SJCRH30 (cell line): ENCODE data around the gene GCNT4. TPM values are rescaled to one million over a fixed set of nuclear protein-coding genes. Genes with fewer than 3 reads are reported as not detected.

Experiments
- DNase-seq, 2 experiments: peaks; one replicate each; pipeline ENCODE4 v3.0.0-alpha.2; 2015 to 2020
- H3K27ac ChIP-seq: fragments of 250-450 bp; sonication (Bioruptor Pico); 2 replicates; pipeline ENCODE4 v1.5.1; 2020; ENCODE audit warnings: mild to moderate bottlenecking, moderate library complexity
- H3K27me3 ChIP-seq: fragments of 250-450 bp; sonication (Bioruptor Pico); 2 replicates; pipeline ENCODE4 v1.5.1; 2020; ENCODE audit warnings: mild to moderate bottlenecking, moderate library complexity
- H3K36me3 ChIP-seq: fragments of 250-450 bp; sonication (Bioruptor Pico); 2 replicates; pipeline ENCODE4 v1.5.1; 2020; ENCODE audit warnings: mild to moderate bottlenecking, moderate library complexity
- H3K4me1 ChIP-seq: fragments of 250-450 bp; sonication (Bioruptor Pico); 2 replicates; pipeline ENCODE4 v1.5.1; 2020; ENCODE audit warnings: mild to moderate bottlenecking, moderate library complexity
- H3K4me3 ChIP-seq: fragments of 250-450 bp; sonication (Bioruptor Pico); 2 replicates; pipeline ENCODE4 v1.5.1; 2020; ENCODE audit warnings: mild to moderate bottlenecking, moderate library complexity
- H3K9me3 ChIP-seq: fragments of 250-450 bp; sonication (Bioruptor Pico); replicated peaks from 2 replicates; pipeline ENCODE4 v1.5.1; 2020; ENCODE audit warnings: mild to moderate bottlenecking, moderate library complexity
- total RNA-seq: library from RNA; depleted of rRNA; stranded (reverse); fragments of >200 nt; shearing (Covaris generic); gene quantifications from 2 replicates; pipeline ENCODE4 v1.2.3, GENCODE V29; 2014; rRNA removed

Gene GCNT4
- total RNA-seq, 1 experiment from 2014 or later: 0.02 TPM

DNA sequence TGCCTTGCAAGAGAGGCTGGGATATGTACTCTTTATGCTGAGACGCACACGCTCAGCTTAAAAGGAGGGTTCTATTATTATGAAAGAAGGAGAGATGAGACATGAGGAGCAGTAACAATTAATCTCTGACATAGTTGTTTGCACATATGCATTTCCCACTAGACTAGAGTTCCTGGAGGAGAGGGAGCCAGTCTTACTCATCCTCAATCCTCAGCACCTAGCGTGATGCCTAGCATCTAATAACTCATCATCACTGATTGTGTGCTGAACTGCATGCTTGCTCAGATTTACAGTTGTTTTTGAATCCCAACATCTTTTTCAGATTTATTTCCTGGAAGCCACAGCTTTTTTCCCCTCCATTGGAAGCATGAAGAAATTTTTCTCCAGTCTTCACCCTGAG, 35.5 kb downstream of the GCNT4 start:
- Histone ChIP-seq H3K36me3 (no peaks in the 10 kb centered on the region), H3K9me3 (no peaks in the 10 kb centered on the region), H3K4me1 (no peaks in the 10 kb centered on the region; the same call in 1 of the 2 replicates), H3K4me3 (no peak overlapping the region), H3K27ac (no peak overlapping the region), H3K27me3 (no peaks in the 10 kb centered on the region)
- DNase-seq: no peak

GRCh38 chr5:75012748-75013147, 39.6 kb downstream of the GCNT4 start:
- no peak for DNase-seq
- H3K27me3 ChIP-seq: no peaks in the 10 kb centered on the region
- H3K9me3 ChIP-seq: no peaks in the 10 kb centered on the region
- no peaks in the 10 kb centered on the region; the same call in 1 of the 2 replicates for H3K4me1 ChIP-seq
- H3K27ac ChIP-seq: no peak overlapping the region
- no peaks in the 10 kb centered on the region for H3K36me3 ChIP-seq
- no peak overlapping the region for H3K4me3 ChIP-seq

GRCh38 chr5:75010838-75011237, 41.5 kb downstream of the GCNT4 start:
- H3K9me3 ChIP-seq: no peaks in the 10 kb centered on the region
- no peaks in the 10 kb centered on the region; the same call in 1 of the 2 replicates for H3K4me1 ChIP-seq
- H3K4me3 ChIP-seq: no peak overlapping the region
- no peak overlapping the region for H3K27ac ChIP-seq
- no peaks in the 10 kb centered on the region for H3K27me3 ChIP-seq
- H3K36me3 ChIP-seq: no peaks in the 10 kb centered on the region
- no peak for DNase-seq

- no peak for DNase-seq
- H3K36me3 ChIP-seq: no peaks in the 10 kb centered on the region
- no peak overlapping the region for H3K27ac ChIP-seq
- no peaks in the 10 kb centered on the region for H3K9me3 ChIP-seq
- H3K4me1 ChIP-seq: no peaks in the 10 kb centered on the region; the same call in 1 of the 2 replicates
- no peak overlapping the region for H3K4me3 ChIP-seq
- H3K27me3 ChIP-seq: no peaks in the 10 kb centered on the region
Measured at GRCh38 chr5:75009556-75010345, 42.6 kb downstream of the GCNT4 start.

GRCh38 chr5:75006865-75007822, 45.2 kb downstream of the GCNT4 start:
- DNase-seq: no peak
- Histone ChIP-seq H3K36me3 (no peaks in the 10 kb centered on the region), H3K27me3 (no peaks in the 10 kb centered on the region), H3K4me3 (no peak overlapping the region), H3K27ac (no peak overlapping the region), H3K4me1 (no peaks in the 10 kb centered on the region), H3K9me3 (no peaks in the 10 kb centered on the region)

DNA sequence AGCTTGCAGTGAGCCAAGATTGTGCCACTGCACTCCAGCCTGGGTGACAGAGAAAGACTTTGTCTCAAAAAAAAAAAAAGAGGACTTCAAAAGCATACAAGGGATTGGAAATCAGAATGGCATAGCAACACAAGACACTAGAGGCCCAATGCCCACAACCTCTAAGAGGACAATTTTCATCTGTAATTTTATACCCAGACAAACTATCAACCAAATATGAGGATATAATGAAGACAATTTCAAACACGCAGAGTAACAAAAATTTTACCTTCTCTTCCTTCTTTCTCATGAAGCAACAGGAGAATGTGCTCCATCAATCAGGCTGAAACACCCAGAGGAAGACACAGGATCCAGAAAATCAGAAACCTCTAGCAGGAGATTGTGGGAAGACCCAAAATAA, 46.8 kb downstream of the GCNT4 start:
- no peaks in the 10 kb centered on the region for H3K27me3 ChIP-seq

More for the DNA sequence above, 46.8 kb downstream of the GCNT4 start:
- no peaks in the 10 kb centered on the region for H3K9me3 ChIP-seq
- DNase-seq: no peak
- H3K4me3 ChIP-seq: no peak overlapping the region
- H3K27ac ChIP-seq: no peak overlapping the region
- no peaks in the 10 kb centered on the region for H3K4me1 ChIP-seq
- no peaks in the 10 kb centered on the region for H3K36me3 ChIP-seq

Other genes starting within 250 kb of the GCNT4 start
- 14.4 and 17.9 TPM in 2 replicates for gene FAM169A, start 186.2 kb downstream of the GCNT4 start, total RNA-seq
- 0.12 and 0.13 TPM in 2 replicates for gene ANKRD31, start 184.3 kb upstream of the GCNT4 start, total RNA-seq